Measurements from ENCODE around the gene DYNLT2B.
A peak's percentile ranks its signal among the peaks of the same experiment; 100 is the strongest.
"Not testable (repeated sequence)": the region's sequence is repeated elsewhere in the genome, so short reads cannot be mapped to it uniquely, and the experiment has no call there.

DYNLT2B gene

GRCh38 chr3:196317687-196318467 is at the start of gene DYNLT2B:
Gene DYNLT2B, minus strand, starts transcription at chr3:196318240. Its CDS starts 88 bp downstream, at chr3:196318152.
- peak; percentile 55 to 75 for DNase-seq (ENCODE audit: low read depth in 2 of 2, low spot score in 1 of 2)

- no peak for DNase-seq (ENCODE audit: low read depth in 2 of 2, low spot score in 1 of 2)
Observed at GRCh38 chr3:196365736-196366135, 47.7 kb upstream of the DYNLT2B start.

- DNase-seq (ENCODE audit: low read depth in 2 of 2, low spot score in 1 of 2): no peak
Observed at GRCh38 chr3:196360586-196360985, 42.5 kb upstream of the DYNLT2B start.

DNA sequence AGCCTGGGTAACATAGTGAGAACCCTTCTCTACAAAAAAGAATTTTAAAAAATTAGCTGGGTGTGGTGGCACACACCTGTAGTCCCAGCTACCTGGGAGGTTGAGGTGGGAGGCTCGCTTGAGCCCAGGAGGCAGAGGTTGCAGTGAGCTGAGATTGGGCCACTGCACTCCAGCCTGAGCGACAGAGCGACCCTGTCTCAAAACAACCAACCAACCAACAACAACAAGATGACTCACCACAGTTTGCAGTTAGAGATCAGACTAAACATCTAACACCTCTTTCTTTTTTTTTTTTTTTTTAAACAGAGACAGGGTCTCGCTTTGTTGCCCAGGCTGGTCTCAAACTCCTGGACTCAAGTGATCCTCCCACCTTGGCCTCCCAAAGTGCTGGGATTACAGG is 40.5 kb upstream of the DYNLT2B start:
- DNase-seq (ENCODE audit: low read depth in 2 of 2, low spot score in 1 of 2): not testable (repeated sequence)

- no peak for DNase-seq (ENCODE audit: low read depth in 2 of 2, low spot score in 1 of 2)
Observed at GRCh38 chr3:196357905-196358304, 39.9 kb upstream of the DYNLT2B start.

- no peak for DNase-seq (ENCODE audit: low read depth in 2 of 2, low spot score in 1 of 2)
Observed at GRCh38 chr3:196356556-196356955, 38.5 kb upstream of the DYNLT2B start.

DNA sequence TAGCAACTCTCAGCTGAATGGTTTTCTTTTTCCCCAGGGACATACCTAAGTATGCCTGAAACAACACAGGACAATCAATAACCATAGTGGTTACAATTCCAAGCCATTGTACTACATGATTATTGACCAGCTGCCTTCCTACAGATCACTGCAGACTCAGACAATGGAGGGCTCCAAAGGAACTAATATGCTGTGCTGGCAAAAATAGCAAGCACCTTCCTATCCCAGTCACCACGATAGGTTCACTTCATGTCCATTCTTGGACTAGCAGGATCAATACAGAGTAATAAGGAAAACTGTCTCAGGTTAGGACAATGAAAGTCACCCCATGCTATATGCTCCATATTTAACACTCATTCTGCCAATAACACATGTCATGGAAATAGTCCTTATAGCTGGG is 37.6 kb upstream of the DYNLT2B start:
- DNase-seq (ENCODE audit: low read depth in 2 of 2, low spot score in 1 of 2): no peak

DNA sequence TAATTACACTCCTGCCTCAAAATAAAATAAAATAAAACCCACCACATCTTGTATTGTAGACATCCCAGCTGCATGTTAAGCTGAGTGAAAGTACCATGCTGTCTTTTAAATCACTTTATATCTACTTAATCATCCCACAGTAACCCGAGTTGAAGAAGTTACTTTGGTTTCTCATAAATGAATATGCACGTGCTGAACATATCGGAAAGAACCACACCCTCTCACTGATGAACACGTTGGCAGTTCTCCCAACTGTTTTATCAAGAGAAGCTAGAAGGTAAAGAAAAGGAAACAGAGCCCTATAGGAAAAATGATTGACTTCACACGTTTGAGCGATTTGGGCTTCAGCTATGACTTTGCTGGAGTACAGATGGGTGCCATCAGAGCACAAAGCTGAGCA is 36.1 kb upstream of the DYNLT2B start:
- no peak for DNase-seq (ENCODE audit: low read depth in 2 of 2, low spot score in 1 of 2)

- DNase-seq (ENCODE audit: low read depth in 2 of 2, low spot score in 1 of 2): no peak
Observed at GRCh38 chr3:196351541-196351940, 33.5 kb upstream of the DYNLT2B start.

DNA sequence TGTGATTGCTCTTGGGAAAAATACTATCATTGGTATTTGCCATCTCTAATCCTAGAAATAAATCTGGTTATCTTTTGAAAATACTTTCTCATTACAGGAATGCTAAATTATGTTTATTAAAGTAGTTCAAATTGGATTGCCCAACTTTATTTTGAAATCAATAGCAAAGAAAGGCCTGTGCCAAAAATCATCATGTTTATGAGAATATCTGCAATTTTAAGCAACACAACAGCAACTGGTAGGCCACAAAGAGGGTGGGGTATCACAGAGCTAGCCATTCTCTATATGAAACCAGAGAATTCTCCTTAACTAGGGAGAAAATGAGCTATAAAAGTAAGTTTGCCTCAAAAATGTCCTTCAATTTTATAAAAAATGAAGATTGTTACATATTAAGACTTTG is 32.0 kb upstream of the DYNLT2B start:
- DNase-seq (ENCODE audit: low read depth in 2 of 2, low spot score in 1 of 2): no peak

- no peak for DNase-seq (ENCODE audit: low read depth in 2 of 2, low spot score in 1 of 2)
Observed at GRCh38 chr3:196348698-196349097, 30.7 kb upstream of the DYNLT2B start.

GRCh38 chr3:196344663-196345062 is 26.6 kb upstream of the DYNLT2B start:
- no peak for DNase-seq (ENCODE audit: low read depth in 2 of 2, low spot score in 1 of 2)

DNA sequence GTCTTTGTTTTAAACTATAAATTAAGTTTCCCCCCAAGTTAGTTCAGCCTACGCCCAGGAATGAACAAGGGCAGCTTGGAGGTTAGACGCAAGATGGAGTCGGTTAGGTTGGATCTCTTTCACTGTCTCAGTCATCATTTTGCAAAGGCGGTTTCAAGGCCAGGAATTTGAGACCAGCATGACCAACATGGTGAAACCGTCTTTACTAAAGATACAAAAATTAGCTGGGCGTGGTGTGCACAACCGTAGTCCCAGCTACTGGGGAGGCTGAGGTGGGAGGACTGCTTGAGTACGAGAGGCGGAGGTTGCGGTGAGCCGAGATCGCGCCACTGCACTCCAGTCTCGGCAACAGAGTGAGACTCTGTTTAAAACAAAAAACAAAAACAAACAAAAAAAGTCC is 25.9 kb upstream of the DYNLT2B start:
- DNase-seq (ENCODE audit: low read depth in 2 of 2, low spot score in 1 of 2): not testable (repeated sequence)

DNA sequence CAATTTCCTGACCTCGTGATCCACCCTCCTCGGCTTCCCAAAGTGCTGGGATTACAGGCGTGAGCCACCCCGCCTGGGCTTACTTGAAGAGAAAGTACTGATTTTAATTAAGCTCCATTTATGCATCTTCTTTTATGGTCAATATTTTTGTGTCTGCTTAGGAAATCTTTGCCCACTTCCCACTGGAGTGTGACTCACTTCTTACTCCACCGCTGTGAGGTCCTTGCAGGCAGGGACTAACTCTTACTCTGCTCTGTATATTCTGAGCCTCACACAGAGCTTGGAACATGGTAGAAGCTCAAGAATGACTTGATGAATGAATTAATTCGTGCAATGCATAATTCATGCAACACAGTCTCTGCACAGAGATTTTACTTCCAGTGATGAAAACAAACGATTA is 23.1 kb upstream of the DYNLT2B start:
- no peak for DNase-seq (ENCODE audit: low read depth in 2 of 2, low spot score in 1 of 2)

DNA sequence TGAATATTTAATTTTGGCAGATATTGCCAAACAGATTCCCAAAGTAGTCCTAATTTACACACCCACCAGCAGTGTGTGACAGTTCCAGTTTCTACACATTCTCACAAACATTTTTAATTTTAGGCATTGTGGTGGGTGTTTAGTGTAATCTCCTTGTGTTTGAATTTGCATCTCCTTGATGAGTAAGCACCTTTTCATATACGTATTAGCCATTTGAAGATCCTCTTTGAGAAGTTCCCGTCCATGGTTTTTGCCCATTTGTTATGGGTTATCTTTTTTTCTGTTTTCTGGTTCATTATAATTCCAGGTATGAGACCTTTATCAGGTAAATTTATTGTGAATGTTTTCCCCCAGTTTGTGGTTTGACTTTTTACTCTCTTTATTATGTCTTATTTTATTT is 22.4 kb upstream of the DYNLT2B start:
- DNase-seq (ENCODE audit: low read depth in 2 of 2, low spot score in 1 of 2): no peak

DNA sequence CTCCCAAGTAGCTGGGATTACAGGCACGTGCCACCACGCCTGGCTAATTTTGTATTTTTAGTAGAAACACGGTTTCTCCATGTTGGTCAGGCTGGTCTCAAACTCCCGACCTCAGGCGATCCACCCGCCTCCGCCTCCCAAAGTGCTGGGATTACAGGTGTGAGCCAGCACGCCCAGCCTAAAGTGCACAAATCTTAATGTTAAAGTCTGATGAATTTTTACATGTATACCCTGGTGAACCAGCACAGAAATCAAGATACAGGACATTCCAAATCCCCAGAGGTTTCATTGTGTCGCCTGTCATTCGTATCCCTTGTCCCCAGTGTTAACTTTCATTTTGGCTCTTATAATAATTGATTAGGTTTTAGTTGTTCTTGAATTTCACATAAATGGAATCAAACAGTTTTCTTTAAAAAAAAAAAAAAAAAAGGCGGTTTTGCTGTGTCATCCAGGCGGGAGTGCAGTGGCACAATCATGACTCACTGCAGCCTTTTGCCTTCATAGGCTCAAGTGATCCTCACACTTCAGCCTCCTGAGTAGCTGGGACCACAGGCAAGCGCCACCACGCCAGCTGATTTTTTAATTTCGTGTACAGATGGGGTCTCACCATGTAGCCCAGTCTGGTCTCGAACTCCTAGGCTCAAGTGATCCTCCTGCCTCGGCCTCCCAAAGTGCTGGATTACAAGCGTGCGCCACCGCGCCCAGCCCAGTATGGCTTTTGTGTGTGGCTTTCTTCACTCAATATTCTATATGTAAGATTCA is 21.6 kb upstream of the DYNLT2B start:
- no peak for DNase-seq (ENCODE audit: low read depth in 2 of 2, low spot score in 1 of 2)

- no peak for DNase-seq (ENCODE audit: low read depth in 2 of 2, low spot score in 1 of 2)
Observed at GRCh38 chr3:196339044-196339443, 21.0 kb upstream of the DYNLT2B start.

DNA sequence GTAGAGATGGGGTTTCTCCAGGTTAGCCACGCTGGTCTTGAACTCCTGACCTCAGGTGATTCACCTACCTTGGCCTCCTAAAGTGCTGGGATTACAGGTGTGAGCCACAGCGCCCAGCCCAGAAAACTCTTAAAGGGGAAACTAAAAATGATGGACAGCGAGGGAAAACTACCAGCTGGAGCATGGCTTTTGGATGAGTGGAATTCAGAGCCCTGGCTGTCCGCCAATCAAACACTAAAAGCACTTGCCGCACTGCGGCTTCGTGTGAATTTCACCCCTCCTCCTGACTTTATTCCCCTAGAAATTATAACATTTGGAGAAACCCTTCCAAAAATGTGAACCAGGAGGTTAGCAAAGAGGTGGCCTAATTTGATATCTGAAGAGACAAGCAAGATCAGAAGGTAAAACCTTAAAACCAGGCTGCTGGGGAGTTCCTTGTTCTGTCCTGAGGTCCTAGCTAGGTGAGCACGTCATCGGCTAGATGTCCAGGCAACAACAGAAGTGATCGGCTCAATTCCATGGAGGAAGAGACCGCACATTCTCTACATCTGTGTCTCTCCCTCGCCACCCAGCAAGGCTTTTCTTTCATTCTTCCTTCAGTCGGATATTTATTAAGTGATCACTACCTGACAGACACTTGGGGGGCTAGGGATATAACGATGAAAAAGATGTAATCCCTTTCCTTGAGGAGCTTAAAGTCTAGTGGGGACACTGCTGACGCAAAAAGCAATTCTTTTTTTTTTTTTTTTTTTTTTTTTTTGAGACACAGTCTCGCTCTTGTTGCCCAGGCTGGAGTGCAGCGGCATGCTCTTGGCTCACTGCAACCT is 18.5 kb upstream of the DYNLT2B start:
- no peak for DNase-seq (ENCODE audit: low read depth in 2 of 2, low spot score in 1 of 2)

GRCh38 chr3:196335503-196335948 is 17.5 kb upstream of the DYNLT2B start:
- DNase-seq (ENCODE audit: low read depth in 2 of 2, low spot score in 1 of 2): no peak

GRCh38 chr3:196334982-196335381 is 16.9 kb upstream of the DYNLT2B start:
- no peak for DNase-seq (ENCODE audit: low read depth in 2 of 2, low spot score in 1 of 2)

- no peak for DNase-seq (ENCODE audit: low read depth in 2 of 2, low spot score in 1 of 2)
Observed at GRCh38 chr3:196332168-196332567, 14.1 kb upstream of the DYNLT2B start.

DNA sequence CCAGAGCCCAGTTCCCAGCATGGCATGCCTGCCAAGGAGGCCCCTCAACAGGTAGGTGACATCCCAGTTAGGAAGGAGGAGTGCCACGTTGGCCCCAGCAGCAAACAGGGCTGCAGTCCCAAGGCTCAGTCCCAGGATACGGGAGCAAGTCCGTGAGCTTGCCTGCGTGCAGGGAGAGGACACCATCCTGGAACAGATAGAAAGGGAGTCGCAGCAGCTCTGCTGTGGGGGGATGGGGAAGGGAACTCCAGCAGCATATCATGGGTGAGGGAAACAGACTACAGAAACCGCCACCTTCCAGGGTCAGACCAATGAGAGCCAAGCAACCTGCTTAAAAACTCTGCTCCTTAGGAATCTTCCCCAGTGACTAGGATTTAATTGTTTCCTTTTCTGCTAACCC is 9.4 kb upstream of the DYNLT2B start:
- no peak for DNase-seq (ENCODE audit: low read depth in 2 of 2, low spot score in 1 of 2)
